HEK293 (cell line): ENCODE measurements around the gene SYDE2.

ENCODE experiments used
- HOXD13 ChIP-seq: sonication (generic); formaldehyde crosslinking; IDR thresholded peaks from 2 replicates; pipeline ENCODE4 v1.8.0; 2022; ENCODE audit warnings: missing genetic modification reagents, borderline replicate concordance
- ZNF133 ChIP-seq: fragments of 450-650 bp; formaldehyde crosslinking; IDR thresholded peaks from 2 replicates; pipeline ENCODE4 v1.5.1; 2016; ENCODE audit warnings: missing biosample characterization, missing genetic modification characterization
- ZNF274 ChIP-seq, 2 experiments: fragments of 200-500 bp in 1 of 2; fragments of 450-650 bp in 1 of 2; sonication (Bioruptor generic) in 1 of 2; formaldehyde crosslinking in 1 of 2; IDR thresholded peaks; 2 replicates each; pipeline versions ENCODE4 v1.5.1 to v1.6.1; 2014 to 2016; ENCODE audit warnings: borderline replicate concordance in 1 of 2, inconsistent platforms in 1 of 2, low read length in 1 of 2, missing biosample characterization in 1 of 2, missing genetic modification characterization in 1 of 2
- ZNF366 ChIP-seq: fragments of 450-650 bp; formaldehyde crosslinking; conservative IDR thresholded peaks from 2 replicates; pipeline ENCODE4 v1.5.1; 2016; ENCODE audit warnings: missing biosample characterization, missing genetic modification characterization
- TF ChIP-seq, protein P1 (sequence below): fragments of 450-650 bp; formaldehyde crosslinking; IDR thresholded peaks from 2 replicates; pipeline ENCODE4 v1.5.1; 2016; ENCODE audit warnings: missing biosample characterization, missing genetic modification characterization
- TF ChIP-seq, protein P2 (sequence below): fragments of 450-650 bp; IDR thresholded peaks from 2 replicates; pipeline ENCODE4 v1.5.1; 2018; ENCODE audit warnings: missing biosample characterization, mild to moderate bottlenecking, missing genetic modification characterization
- TF ChIP-seq, protein P3 (sequence below): fragments of 450-650 bp; formaldehyde crosslinking; IDR thresholded peaks from 2 replicates; pipeline ENCODE4 v1.5.1; 2017; ENCODE audit warnings: missing biosample characterization, missing genetic modification characterization
- TF ChIP-seq, protein P4 (sequence below): sonication (generic); formaldehyde crosslinking; IDR thresholded peaks from 2 replicates; pipeline ENCODE4 v1.8.1; 2022; ENCODE audit warnings: mild to moderate bottlenecking, moderate library complexity, missing genetic modification reagents

DNA sequence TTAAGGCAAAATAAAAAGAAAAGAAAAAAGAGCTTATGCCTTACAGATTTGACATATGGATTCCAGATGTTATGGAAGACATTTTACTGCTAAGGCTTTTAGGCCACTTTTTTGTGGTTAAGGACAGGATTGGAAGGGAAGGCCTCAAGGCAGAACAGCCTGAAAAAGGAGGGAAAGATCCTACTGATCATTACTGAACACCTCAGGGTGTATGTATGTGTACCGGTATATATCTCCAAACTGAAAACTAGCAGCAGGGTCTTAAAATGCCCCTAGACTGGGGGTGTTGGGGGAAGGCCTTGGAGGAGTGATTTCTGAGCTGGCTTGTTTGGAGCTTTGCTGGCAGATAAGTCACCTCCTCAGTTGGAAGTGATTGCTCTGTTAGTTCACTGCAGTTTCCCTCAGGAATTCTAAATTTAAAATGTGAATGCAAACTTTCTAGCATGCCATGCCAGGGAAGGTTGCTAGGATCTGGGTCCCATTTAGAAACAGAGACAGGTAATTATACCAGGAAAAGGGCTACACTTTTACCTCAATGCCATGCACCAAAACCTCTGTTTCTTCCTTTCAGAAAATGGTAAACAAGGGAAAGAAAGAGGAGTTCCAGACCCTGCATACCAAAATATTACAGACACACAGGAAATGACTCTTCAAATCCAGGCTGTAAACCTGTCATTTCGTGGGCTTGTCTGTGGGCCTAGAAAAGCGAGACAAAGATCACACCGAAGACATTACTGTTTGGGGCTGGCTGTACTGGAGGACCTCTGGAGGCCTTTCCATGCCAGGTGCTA, 43.6 kb upstream of the SYDE2 start:
- TF ChIP-seq, protein P1, sequence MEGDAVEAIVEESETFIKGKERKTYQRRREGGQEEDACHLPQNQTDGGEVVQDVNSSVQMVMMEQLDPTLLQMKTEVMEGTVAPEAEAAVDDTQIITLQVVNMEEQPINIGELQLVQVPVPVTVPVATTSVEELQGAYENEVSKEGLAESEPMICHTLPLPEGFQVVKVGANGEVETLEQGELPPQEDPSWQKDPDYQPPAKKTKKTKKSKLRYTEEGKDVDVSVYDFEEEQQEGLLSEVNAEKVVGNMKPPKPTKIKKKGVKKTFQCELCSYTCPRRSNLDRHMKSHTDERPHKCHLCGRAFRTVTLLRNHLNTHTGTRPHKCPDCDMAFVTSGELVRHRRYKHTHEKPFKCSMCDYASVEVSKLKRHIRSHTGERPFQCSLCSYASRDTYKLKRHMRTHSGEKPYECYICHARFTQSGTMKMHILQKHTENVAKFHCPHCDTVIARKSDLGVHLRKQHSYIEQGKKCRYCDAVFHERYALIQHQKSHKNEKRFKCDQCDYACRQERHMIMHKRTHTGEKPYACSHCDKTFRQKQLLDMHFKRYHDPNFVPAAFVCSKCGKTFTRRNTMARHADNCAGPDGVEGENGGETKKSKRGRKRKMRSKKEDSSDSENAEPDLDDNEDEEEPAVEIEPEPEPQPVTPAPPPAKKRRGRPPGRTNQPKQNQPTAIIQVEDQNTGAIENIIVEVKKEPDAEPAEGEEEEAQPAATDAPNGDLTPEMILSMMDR (tag by site-specific recombination): no peak
- TF ChIP-seq, protein P2, sequence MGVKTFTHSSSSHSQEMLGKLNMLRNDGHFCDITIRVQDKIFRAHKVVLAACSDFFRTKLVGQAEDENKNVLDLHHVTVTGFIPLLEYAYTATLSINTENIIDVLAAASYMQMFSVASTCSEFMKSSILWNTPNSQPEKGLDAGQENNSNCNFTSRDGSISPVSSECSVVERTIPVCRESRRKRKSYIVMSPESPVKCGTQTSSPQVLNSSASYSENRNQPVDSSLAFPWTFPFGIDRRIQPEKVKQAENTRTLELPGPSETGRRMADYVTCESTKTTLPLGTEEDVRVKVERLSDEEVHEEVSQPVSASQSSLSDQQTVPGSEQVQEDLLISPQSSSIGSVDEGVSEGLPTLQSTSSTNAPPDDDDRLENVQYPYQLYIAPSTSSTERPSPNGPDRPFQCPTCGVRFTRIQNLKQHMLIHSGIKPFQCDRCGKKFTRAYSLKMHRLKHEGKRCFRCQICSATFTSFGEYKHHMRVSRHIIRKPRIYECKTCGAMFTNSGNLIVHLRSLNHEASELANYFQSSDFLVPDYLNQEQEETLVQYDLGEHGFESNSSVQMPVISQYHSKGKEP (tag by site-specific recombination): no peak
- TF ChIP-seq, protein P3, sequence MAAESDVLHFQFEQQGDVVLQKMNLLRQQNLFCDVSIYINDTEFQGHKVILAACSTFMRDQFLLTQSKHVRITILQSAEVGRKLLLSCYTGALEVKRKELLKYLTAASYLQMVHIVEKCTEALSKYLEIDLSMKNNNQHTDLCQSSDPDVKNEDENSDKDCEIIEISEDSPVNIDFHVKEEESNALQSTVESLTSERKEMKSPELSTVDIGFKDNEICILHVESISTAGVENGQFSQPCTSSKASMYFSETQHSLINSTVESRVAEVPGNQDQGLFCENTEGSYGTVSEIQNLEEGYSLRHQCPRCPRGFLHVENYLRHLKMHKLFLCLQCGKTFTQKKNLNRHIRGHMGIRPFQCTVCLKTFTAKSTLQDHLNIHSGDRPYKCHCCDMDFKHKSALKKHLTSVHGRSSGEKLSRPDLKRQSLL: no peak
- TF ChIP-seq, protein P4, sequence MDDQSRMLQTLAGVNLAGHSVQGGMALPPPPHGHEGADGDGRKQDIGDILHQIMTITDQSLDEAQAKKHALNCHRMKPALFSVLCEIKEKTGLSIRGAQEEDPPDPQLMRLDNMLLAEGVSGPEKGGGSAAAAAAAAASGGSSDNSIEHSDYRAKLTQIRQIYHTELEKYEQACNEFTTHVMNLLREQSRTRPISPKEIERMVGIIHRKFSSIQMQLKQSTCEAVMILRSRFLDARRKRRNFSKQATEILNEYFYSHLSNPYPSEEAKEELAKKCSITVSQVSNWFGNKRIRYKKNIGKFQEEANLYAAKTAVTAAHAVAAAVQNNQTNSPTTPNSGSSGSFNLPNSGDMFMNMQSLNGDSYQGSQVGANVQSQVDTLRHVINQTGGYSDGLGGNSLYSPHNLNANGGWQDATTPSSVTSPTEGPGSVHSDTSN: no peak
- TF ChIP-seq HOXD13 (no peak), ZNF133 (tag by site-specific recombination) (no peak), ZNF274 (IDR thresholded peaks at IDR 0.05; ENCODE audit: low read length) (no peak), ZNF274 (tag by site-specific recombination; IDR thresholded peaks at IDR 0.05; ENCODE audit: borderline replicate concordance) (no peak), ZNF366 (tag by site-specific recombination) (no peak)
